C4-2B (cell line): ENCODE measurements around the gene EMX1.

Experiments used
- ZFX ChIP-seq: fragments of 450-650 bp; IDR thresholded peaks from 2 replicates; pipeline ENCODE4 v1.6.1; 2017
- TF ChIP-seq, protein P1 (sequence below): fragments of 450-650 bp; conservative IDR thresholded peaks from 2 replicates; pipeline ENCODE4 v1.5.1; 2017; ENCODE audit warnings: mild to moderate bottlenecking

DNA sequence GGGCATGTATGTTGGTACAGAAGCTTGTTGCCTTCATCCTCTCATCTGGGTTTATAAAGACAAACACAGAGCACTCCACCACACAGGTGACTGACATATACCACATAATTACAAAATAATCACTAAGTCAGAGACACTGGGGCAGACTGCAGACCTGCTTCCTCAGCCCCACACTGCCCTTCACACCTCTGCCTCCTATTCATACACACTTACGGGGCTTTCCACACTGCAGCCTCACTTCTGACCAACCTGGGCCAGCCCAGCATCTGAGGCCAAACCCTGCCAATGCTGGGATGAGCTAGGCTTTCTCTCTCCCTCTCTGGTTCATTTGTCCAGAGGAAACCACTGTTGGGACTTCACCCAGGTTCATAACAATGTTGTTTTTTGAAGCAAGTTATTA is 4.5 kb downstream of the EMX1 start:
- TF ChIP-seq, protein P1, sequence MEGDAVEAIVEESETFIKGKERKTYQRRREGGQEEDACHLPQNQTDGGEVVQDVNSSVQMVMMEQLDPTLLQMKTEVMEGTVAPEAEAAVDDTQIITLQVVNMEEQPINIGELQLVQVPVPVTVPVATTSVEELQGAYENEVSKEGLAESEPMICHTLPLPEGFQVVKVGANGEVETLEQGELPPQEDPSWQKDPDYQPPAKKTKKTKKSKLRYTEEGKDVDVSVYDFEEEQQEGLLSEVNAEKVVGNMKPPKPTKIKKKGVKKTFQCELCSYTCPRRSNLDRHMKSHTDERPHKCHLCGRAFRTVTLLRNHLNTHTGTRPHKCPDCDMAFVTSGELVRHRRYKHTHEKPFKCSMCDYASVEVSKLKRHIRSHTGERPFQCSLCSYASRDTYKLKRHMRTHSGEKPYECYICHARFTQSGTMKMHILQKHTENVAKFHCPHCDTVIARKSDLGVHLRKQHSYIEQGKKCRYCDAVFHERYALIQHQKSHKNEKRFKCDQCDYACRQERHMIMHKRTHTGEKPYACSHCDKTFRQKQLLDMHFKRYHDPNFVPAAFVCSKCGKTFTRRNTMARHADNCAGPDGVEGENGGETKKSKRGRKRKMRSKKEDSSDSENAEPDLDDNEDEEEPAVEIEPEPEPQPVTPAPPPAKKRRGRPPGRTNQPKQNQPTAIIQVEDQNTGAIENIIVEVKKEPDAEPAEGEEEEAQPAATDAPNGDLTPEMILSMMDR: no peak
- TF ChIP-seq ZFX: no peak
